Stimulated activated CD8-positive, alpha-beta memory T cell treated with anti-CD3 and anti-CD28 coated beads, Interleukin-12 subunit alpha, Interleukin-12 subunit beta, amount 100 ng/mL, for 4 hours (primary cell): ENCODE measurements around the gene BARHL2.

Source experiments
- DNase-seq: peaks from one replicate; pipeline ENCODE4 v3.0.0-alpha.2; 2020; ENCODE audit warnings: low read depth

BARHL2 gene

GRCh38 chr1:90724926-90725656 is 8.0 kb upstream of the BARHL2 start:
- no peak for DNase-seq

DNA sequence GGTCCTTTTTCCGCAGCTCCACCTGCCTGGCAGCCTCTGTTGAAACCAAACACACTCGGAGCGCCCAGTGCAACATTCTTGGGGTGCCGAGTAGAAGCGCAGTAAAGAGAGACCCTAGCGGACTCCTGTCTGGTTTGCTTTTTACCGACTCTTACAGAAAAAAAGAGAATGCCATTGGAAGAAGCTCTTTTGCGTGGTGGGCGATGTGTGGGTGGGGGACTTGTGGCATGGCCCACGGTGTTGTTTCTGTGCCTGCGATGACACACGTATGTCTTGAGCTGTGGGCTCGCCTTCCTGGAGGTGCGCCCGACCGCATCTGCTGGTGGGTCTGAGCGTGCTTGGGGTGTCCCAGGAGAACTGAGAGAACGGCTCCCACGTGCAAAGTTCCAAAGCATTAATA is 7.3 kb upstream of the BARHL2 start:
- DNase-seq, result no peak

DNA sequence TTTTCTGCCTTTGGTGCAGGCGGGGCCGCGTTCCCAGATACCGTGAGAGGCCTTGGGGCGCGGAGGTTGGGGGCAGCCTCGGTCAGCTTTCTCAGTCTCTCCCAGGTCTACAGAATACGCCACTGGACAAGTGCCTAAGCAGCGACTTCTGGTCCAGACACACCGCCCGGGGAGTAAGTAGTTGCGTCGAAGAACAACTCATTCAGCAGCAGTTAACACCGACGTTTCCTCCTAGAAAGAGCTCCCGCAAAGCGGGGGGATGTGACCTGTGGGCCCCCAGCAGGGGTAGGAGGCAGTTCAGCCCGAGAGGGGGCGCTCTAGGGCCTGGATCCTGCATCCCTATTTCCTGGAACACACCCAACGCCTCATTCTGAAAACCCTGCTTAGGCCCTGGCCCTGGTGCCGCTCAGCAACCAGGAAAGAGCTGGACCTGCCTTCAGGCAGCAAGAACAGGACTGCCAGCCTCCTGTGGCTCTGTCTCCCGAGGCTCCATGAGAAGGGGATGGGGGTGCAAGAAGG is 6.5 kb upstream of the BARHL2 start:
- no peak for DNase-seq

DNA sequence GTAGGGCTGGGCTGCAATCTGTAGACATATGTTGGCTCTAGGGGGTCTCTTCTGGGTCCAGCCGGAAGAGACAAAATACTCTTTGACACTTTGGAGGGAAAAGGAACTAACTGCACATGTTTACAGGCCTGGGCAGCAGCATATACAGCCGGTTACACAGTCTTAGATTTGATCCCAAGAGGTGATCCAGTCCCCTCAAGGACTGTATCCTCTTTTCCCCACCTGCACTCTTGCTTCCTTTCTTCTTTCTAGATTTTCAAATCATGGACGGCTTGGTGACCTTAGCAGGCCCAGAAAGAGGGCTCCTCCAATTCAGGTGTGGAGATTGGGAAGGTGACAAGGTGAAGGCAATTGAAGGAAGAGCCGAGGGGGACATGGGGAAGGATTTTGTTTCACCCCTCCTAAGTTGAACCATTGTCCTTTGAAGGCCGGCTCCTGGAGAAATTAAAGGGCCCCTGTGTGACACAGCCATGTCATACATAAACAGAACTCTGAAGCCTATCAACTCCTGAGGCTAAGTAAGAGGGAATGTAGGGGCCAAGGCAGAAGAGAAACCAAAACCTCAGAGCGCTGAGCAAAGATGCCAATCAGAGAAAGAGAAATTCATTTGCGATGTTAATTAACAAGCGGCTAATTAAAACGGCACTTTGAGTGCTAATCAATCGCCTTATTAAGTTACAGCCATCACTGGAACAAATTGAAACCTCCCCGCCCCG is 5.9 kb upstream of the BARHL2 start:
- DNase-seq, result no peak

- DNase-seq, result no peak
These were observed 4.4 kb upstream of the BARHL2 start for GRCh38 chr1:90721210-90722194.

DNA sequence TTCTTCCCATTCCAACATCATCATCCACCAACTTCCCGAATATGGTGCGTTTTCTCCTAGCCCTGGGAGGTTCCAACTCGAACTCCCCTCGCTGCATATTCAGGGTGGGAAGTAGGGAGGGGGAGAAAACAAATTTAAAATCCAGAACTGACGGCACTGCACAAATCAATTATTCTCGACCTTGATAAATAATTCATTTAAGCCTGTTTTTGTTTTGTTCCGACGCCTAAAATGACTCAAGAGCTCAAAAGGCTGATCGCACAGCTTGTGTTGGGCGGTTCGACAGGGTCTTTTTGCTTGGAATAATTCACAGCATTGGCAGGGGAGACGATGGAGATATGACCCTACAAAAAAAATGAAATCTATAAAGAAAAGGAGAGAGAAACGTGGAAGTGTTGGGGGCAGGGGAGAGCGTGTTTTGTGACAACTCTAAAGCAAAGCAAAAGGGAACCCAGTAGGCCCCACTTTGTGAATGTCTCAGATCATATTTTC is 3.1 kb upstream of the BARHL2 start:
- DNase-seq, result no peak

DNA sequence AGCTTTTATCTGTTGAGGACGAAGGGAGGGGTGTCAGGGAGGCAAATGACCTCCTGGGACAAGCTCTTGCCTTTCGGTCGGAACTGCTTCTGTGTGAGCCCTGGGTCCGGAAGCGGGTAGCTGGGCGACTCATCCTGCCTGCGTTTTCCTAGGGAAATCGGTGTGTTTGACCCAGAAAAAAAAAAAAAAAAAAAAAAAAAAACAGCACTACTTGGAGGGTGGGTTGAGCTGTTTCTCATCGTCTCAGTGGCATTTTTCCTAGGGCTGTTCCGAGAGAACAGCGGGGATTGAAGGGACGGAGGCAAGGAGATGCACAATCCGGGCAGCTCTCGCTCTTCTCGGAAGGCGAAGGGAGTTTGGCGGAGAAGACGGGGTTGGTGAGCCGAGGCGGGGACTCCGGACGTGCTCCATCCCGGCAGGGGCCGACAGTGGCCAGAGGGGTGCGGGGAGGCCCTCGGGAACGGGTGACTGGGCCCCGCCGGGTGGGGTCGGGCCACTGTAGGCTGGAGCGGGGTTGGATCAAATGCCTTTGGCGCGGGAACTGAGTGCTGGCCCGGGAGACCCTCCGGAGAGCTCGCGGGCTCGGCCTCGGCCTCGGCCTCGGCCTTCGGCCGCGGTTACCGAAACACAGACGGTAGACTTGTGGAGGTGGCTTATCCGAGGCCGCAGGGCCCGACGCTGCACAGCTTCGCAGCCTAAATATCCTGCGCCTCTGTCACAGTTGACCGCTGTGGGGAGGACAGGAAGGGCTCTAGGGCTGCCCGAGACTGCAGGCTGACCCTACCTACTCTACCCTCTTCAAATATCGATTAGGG is 2.4 kb upstream of the BARHL2 start:
- no peak for DNase-seq

DNA sequence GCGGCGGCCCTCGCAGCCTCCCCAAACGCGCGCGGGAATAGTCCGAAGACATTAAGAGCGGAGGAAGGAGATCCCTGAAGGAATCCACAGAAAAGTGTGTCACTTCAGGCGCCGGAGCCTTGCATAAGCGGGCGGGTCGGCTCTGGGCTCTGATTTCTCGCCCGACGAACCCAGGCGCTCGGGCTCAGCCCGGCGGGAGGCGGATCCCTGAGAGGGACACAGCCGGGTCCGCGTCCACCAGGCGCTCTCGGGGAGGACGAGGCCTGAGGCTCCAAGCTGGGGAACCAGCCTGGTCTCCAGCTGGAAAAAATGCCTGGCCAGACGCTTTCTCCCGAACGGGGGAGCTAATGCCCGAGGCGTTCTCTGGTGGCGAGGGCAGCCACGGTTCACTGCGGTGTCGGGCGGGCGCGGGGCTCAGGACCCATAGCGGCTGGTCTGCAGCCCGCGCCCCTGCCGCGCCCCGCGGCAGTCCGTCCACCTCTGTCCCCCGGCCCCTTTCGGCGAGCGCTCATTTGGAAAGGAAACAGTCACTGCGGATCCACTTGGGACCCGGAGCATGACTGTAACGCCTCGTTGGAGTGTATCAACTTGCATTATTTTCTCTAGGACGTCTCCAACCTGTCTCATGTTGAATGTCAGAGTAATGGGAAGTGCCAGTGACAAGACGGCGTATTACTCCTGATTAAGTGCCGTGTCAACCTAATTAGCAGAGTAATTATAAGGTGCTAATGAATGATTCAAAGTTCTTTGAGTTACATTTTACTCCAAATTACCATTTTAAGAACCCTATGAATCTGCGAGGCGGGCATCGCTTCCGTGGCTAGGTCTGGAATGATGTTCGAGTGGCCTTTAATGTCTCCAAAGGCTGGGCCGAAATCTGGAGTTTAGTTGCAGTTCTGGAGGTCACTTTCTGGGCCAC is 1.6 kb upstream of the BARHL2 start:
- DNase-seq, result no peak

DNA sequence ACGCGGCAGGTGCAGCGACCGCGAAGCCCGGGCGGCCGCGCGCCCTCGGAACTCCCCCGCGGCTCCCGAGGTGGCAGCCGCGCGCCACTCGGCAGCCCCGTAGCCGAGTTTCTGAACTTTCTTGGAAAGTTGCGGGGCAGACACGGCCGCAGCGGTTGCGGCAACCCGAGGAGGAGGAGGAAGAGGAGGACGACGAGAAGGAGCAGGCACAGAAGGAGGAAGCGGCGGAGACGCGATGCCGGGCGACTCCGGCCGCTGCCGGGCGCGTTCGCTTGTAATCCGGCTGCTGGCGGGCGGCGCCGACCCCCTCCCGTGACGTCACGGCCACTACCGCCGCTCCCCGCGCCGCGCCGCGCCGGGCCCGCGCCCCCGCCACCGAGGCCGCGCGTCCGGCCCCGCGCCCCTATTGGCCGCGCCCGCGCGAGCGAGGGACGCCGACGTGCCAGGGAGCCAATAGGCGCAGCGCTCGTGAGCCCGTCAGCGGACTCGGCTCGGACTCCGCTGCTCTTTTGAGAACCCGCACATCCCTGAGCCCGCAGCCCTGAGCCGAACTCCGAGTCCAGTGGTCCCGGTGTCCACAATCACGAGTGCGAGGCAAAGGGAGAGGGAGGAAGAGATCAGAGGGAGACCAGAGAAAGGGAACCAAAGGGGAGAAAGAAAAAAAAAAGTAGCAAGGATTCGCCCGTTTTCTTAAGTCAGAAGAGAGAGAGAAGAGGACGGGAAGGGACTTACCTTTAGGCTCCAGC is 736 bp upstream of the BARHL2 start:
- no peak for DNase-seq

GRCh38 chr1:90717356-90717664 is 208 bp upstream of the BARHL2 start:
- DNase-seq, result no peak

DNA sequence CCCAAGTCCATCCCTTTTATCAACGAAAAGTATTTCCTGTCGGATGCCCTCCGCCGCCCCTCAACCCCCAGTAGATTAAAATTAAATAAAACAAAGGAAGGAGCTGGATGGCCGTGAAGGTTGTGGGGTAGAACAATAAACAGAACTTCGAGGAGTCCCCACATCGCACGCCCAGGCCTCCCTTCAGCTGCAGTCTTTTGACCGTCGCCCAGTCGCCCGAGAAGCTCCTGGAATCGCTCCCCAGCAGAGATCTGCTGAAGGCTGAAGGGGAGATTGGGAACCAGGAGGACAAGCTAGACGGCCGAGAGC is 905 bp downstream of the BARHL2 start:
- DNase-seq, result no peak

GRCh38 chr1:90715309-90715708 is 1.8 kb downstream of the BARHL2 start:
- DNase-seq, result no peak

DNA sequence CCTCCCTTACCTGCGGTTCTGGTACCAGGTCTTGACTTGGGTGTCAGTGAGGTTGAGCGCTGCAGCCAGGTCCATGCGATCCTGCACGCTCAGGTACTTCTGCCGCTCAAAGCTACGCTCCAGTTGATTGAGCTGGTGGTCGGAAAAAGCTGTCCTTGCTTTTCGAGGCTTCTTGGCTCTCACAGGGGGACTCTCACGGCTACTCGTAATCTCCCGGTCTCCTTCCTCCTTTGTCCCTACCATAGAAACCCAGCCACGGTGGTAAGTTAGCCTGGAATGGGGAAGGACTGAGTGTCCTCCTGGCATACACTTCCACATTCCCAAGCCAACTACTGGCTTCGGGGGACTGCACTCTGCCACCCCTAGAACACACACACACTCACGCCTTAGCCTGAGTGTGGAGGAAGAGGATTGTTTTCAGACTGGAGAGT is 2.6 kb downstream of the BARHL2 start:
- no peak for DNase-seq

DNA sequence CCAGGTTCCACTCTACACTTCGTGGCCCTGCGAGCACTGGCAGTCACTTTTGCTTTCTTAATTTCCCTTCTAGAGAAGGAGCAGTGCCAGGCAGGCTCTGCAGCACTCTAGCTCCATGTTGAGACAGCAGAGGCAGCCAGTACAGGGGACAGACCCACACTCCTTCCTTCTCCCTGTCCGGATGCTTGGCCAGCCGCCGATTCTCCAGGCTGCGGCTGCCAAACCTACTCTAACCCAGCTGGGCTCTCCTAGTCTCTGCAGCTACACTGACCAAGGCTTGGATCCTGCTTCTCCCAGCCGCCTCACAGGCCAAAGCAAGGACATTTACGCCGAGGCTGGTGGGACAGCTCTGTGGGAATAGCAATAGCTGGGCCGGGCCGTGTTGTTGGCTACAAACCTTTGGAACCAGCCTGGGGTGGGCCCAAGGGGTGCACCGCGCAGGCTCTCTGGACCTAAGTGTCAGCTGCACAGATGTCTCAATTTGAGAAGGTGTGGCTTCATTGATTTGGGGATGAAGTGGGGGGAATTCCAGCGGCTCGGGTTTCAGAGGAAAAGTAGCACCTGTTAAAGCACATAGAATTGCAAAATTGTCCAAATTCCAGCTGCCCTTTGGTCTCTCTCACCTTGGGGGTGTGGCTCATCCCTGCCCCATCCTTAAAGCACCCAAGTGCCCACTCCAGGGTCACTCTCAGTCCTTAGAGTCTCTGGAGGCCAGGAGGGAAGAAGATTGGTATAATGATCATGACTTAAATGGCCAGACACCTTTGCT is 3.2 kb downstream of the BARHL2 start:
- DNase-seq, result no peak

DNA sequence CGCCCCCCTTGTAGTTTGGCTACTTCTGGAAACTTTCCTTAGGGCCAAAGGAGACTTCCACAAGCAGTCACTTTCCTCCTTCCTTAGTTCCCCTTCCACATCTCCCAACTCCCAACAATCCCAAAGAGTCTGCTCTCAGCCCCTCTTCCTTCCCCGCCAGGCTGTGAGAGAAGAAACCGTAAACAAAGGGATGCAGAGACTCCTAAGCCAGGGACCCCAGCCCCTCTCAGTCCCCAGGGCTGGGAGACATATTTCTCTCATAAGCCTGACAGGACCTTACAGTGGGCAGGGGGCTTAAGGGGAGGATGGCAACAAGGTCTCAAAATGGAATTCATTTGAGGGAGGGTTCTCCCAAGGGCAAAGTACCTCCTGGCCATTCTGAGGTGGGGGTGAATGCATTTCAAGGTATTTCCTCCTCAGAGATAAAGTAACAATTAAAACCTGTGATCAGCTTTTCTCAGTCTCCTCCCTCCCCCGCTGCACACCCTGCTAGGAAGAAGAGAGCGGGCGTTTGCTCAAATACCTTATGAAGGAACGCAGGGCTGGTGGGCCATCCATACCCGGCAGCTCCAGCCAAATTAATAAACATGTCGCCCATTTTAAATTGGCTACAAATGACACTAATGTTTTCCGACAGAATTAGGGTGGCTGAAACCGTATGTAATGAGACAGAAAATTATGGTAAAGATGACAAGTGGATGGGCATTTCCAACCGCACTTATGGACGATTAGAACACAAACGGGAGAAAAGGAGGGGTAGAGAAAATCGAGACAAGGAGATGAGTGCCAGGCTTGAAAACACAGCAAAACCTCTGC is 4.0 kb downstream of the BARHL2 start:
- DNase-seq, result no peak

DNA sequence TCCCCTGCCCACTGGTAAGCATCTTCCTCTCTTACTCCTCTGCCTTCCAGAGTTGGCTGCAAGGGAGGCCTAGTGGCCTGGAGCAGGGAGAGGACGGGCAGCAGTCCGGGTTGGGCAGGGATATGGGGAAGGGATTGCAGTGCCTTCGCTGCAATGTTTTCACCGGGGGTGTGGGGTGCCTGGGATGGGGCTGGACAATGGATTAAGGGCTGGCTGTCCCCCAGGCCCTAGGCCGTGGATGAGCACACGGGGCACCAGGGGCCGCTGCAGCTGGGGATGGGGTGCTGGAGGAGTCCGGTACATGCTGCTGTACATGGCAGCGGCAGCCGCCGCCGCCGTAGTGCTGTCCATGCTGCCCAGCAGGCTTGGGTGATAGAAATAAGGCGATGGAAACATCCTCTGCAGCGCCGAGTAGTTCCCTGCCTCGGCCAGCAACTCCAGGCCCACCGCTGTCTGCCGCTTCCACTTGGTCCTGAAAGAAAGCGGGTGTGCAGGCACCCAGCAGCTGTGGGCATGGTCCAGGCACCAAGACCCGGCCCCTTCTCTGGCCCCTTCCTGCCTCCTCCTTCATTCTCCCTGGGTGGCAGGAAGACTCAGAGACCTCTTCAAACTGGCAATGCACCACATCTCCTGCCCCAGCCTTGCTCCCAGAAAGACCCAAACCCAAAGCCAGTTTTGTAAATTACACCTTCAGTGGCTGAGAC is 4.8 kb downstream of the BARHL2 start:
- no peak for DNase-seq

DNA sequence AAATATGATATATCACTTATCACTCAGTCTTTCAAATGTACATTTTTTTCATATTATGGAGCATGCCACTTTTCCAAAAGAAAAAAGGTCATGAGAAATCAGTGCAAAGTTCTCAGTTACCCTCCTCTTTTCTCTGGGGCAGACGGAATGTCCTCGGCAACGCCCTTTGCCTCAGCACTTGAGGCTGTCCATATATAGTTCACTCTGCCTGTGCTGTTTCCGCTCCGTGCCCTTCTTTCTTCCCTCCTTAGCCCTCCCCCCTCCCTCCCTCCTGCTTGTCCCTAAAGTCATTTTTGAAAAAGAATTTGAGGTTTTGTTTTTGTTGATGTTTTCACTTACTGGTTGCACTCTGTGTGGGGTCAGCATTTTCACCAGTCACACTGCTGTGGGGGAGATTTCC is 5.4 kb downstream of the BARHL2 start:
- DNase-seq, result no peak
